GM18505 (cell line): Measurements from ENCODE around the gene HS3ST5.
"Not testable (repeated sequence)": the region's sequence is repeated elsewhere in the genome, so short reads cannot be mapped to it uniquely, and the experiment has no call there.

Source experiments
- ATAC-seq: cut with Tn5 transposase; IDR thresholded peaks from one replicate; pipeline ENCODE4 v1.9.1; 2021; ENCODE audit not compliant: unreplicated experiment
- POLR2A ChIP-seq: IDR thresholded peaks from 4 replicates; pipeline ENCODE4 v1.6.1; 2011; ENCODE audit warnings: borderline replicate concordance; ENCODE audit not compliant: insufficient read depth, insufficient read length; ENCODE audit errors: extremely low read depth

Gene HS3ST5

GRCh38 chr6:114092943-114093342 is 249.9 kb downstream of the HS3ST5 start:
- no peak for TF ChIP-seq POLR2A
- ATAC-seq, result no peak

- no peak for ATAC-seq
- TF ChIP-seq POLR2A, result no peak
Observed at GRCh38 chr6:114090626-114091025, 252.2 kb downstream of the HS3ST5 start.

- TF ChIP-seq POLR2A, result no peak
- ATAC-seq, result no peak
Observed at GRCh38 chr6:114087496-114087895, 255.3 kb downstream of the HS3ST5 start.

GRCh38 chr6:114085211-114085610 is 257.6 kb downstream of the HS3ST5 start:
- ATAC-seq, result no peak
- no peak for TF ChIP-seq POLR2A

GRCh38 chr6:114084327-114084890 is 258.4 kb downstream of the HS3ST5 start:
- no peak for TF ChIP-seq POLR2A
- no peak for ATAC-seq

- no peak for ATAC-seq
- TF ChIP-seq POLR2A, result no peak
Observed at GRCh38 chr6:114083251-114083650, 259.6 kb downstream of the HS3ST5 start.

- no peak for TF ChIP-seq POLR2A
- no peak for ATAC-seq
Observed at GRCh38 chr6:114081730-114082129, 261.1 kb downstream of the HS3ST5 start.

- no peak for TF ChIP-seq POLR2A
- ATAC-seq, result no peak
Observed at GRCh38 chr6:114080891-114081510, 261.8 kb downstream of the HS3ST5 start.

- not testable (repeated sequence) for ATAC-seq
Observed at GRCh38 chr6:114080410-114080809, 262.4 kb downstream of the HS3ST5 start.

GRCh38 chr6:114075777-114076176 is 267.0 kb downstream of the HS3ST5 start:
- ATAC-seq, result no peak
- no peak for TF ChIP-seq POLR2A

- no peak for ATAC-seq
- TF ChIP-seq POLR2A, result no peak
Observed at GRCh38 chr6:114075300-114075699, 267.5 kb downstream of the HS3ST5 start.

- ATAC-seq, result no peak
- no peak for TF ChIP-seq POLR2A
Observed at GRCh38 chr6:114068771-114069170, 274.1 kb downstream of the HS3ST5 start.

GRCh38 chr6:114068116-114068515 is 274.7 kb downstream of the HS3ST5 start:
- TF ChIP-seq POLR2A, result no peak
- no peak for ATAC-seq

GRCh38 chr6:114064862-114065261 is 278.0 kb downstream of the HS3ST5 start:
- TF ChIP-seq POLR2A, result no peak
- ATAC-seq, result peak; percentile 65

GRCh38 chr6:114063956-114064355 is 278.9 kb downstream of the HS3ST5 start:
- no peak for TF ChIP-seq POLR2A
- no peak for ATAC-seq
